ENCODE results near the gene E2F1.
A peak's percentile ranks its signal among the peaks of the same experiment; 100 is the strongest.

The E2F1 gene, protein sequence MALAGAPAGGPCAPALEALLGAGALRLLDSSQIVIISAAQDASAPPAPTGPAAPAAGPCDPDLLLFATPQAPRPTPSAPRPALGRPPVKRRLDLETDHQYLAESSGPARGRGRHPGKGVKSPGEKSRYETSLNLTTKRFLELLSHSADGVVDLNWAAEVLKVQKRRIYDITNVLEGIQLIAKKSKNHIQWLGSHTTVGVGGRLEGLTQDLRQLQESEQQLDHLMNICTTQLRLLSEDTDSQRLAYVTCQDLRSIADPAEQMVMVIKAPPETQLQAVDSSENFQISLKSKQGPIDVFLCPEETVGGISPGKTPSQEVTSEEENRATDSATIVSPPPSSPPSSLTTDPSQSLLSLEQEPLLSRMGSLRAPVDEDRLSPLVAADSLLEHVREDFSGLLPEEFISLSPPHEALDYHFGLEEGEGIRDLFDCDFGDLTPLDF

GRCh38 chr20:33686100-33686983 lies at the start of gene E2F1:
E2F1 (minus strand) TSS chr20:33686385; CDS start chr20:33686264, 121 bp downstream.
- DNase-seq, result peak; percentile 58 to 98 (median 92)

GRCh38 chr20:33733654-33734576 lies 47.7 kb upstream of the E2F1 start:
- peak in 2 of 56 donors; percentile 3 for DNase-seq

- peak in 55 of 56 donors; percentile 58 to 96 (median 90) for DNase-seq
Observed at GRCh38 chr20:33732166-33732970, 46.2 kb upstream of the E2F1 start.

DNA sequence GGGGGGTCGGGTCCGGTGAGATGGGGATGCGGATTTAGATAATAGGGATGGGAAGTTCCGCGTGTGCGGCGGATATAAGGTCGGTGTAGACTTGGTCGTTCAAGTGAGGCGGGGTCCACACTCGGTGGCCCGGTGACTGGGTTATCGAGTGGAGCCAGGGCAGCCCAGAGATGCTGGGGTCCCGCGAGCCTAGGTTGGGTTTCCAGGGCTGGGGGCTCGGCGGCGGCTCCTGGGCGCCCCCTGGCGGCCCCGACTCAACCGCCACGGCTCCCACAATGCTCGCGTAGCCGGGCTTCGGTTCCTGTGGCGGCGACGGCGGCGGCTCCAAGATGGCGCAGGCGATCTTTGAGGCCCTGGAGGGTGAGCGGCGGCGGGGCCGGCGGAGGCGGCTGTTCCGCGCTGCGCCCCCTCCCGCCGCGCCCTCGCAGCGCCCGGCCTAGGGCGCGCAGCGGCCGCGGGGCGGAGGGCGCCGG lies 45.5 kb upstream of the E2F1 start, which contains the start of gene ZNF341:
ZNF341 (plus strand) TSS at position 304 of the 473 bp plus-strand sequence; CDS start at position 330, 26 bp downstream.
- peak; percentile 23 to 96 (median 90) for DNase-seq

- DNase-seq, result peak in 4 of 56 donors; percentile 13 to 51 (median 39)
Observed at GRCh38 chr20:33730946-33731692, 44.9 kb upstream of the E2F1 start.

- DNase-seq, result no peak
Observed at GRCh38 chr20:33729101-33729500, 42.9 kb upstream of the E2F1 start.

DNA sequence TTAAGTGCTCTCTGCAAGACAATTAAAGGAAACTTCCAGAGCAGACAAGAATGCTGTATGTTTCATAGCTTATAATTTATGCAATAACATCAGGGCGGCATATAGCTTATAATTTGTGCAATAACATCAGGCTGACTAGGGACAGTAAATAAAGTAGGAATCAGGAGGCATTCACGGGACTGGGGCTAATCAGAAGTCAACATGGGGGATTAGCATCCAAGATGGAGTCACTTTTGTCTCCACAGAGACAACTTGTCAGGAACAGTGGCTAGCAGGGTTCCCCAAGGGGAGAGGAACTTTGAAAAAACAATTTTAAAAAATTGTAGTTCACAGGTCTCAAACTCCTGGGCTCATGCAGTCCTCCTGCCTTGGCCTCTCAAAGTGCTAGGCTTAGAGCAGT lies 42.3 kb upstream of the E2F1 start:
- no peak for DNase-seq

GRCh38 chr20:33727806-33728205 lies 41.6 kb upstream of the E2F1 start:
- no peak for DNase-seq

- DNase-seq, result no peak
Observed at GRCh38 chr20:33727115-33727479, 40.9 kb upstream of the E2F1 start.

- no peak for DNase-seq
Observed at GRCh38 chr20:33725607-33726264, 39.6 kb upstream of the E2F1 start.

DNA sequence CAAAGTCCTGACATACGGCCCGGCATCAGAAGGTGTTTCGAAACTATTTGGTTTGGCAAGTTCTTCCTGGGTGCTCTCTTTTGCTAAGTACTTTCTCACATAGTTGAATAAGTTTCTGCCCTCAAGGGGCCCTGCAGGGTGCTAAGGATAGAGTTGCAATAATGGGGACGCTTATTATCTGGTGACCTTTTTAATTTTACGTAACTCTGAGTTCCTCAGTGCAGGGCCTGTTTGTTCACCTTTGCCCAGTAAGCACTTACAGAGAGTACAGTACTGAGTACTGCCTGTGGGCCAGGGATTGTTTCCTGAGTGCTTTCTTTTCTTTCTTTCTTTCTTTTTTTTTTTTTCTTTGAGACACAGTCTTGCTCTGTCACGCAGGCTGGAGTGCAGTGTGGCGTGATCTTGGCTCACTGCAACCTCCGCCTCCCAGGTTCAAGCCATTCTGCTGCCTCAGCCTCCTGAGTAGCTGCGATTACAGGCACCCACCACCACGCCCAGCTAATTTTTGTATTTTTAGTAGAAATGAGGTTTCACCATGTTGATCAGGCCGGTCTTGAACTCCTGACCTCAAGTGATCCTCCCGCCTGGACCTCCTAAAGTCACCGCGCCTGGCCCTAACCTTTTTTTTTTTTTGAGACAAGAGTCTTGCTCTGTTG lies 38.4 kb upstream of the E2F1 start:
- no peak for DNase-seq

DNA sequence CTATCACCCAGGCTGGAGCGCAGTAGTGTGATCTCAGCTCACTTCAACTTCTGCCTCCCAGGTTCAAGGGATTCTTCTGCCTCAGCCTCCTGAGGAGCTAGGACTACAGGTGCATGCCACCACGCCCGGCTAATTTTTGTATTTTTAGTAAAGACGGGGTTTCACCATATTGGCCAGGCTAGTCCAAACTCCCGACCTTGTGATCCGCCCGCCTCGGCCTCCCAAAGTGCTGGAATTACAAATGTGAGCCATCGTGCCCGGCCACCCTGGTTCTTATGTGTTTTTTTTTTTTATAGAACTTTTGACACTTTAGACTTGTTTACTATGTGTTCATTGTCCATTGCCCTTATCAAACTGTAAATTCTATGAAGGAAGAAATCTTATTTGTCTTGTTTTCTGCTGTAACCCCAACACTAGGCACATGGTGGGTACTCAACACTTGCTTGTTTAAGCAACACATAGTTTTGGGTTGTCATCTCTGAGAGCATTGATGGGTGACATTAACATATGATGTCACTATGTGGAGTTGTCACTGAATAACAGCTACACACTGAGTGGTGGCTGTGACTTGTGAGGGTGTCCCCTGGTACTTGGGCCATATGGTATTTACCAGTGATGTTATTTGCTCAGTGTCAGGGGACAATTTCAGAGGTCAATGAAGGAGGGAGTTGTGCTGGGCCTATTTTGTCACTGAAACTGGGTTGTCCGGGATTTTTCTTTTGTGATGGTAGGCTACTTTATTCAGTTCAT lies 35.4 kb upstream of the E2F1 start:
- DNase-seq, result no peak

DNA sequence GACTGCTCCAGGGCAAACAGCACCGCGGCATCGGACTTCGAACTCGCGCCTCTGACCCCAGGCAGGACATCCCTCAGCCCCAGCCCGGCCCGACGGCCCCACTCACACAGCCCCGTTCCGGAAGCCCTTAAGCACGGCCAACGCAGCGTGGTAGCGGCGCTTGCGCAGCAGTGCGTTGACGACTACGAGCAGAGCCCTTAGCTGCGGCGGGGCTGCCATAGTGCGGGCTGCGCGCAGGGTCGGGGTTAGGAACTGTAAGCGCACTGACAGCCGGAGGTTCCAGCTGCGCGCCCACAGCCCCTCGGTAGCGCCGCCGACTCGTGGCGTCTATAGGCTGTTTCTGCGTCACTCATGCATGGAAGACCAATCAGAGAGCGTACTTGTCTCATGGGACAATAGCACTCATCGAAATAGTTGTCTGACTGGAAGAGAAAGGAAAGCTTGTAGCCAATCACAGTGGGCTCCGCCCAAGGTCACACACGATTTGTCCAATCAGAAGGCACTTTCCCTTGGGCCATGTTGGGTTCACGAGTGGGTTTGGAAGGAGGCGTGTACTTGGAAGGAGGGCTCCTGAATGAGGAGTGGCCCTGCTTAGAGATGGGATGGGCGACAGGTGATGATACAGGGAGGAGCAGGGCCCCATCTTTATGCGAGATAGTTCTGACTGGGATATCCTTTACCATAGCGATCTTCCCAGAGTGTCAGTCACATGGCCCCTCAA lies 34.0 kb upstream of the E2F1 start, which contains the start of gene PXMP4:
PXMP4 (minus strand) TSS at position 322 of the 721 bp plus-strand sequence; CDS start at position 219, 103 bp downstream.
- DNase-seq, result peak; percentile 69 to 98 (median 93)

DNA sequence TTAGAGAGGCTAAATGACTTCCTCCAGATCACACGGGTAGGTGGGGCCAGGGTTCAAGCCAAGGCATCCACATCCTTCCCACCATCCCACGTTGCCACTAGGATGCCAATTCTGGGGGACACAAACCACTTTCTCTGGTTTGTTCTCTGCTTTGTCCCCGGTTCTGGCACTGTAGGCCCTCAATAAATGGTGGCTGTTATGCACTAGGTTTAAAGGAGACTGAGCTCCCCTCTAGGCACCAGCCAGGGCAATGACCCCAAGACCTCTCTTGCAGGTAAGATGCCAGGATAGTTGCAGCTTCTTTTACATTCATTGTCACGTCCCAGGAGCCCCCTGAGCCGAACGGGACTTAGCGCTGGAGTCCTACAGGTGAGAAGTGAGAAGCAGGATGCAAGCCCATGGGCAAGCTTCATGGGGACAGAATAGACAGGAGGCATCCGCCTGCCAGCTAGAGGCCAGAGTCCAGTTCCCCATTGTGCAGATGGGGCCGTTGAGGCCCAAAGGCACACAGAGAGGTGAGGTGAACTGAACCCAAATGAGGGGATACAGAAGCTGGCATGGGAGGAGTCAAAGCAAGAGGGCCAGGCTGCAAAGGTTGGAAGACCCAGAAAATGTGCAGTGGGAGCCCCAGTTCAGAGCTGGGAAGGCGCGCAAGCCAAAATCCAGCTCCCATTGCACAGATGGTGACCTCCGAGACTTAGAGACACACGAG lies 33.2 kb upstream of the E2F1 start:
- peak in 1 of 56 donors; percentile 51 for DNase-seq

- DNase-seq, result no peak
Observed at GRCh38 chr20:33716498-33716897, 30.3 kb upstream of the E2F1 start.

Data from nucleus accumbens (tissue), 56 donors.